Amniotic stem cell (primary cell): ENCODE results near the gene MAPT.
"Not testable (repeated sequence)": the region's sequence is repeated elsewhere in the genome, so short reads cannot be mapped to it uniquely, and the experiment has no call there.

Experiments
- DNase-seq: peaks from one replicate; lab custom pipeline; 2025; lab: John Stamatoyannopoulos, UW

The MAPT gene

DNA sequence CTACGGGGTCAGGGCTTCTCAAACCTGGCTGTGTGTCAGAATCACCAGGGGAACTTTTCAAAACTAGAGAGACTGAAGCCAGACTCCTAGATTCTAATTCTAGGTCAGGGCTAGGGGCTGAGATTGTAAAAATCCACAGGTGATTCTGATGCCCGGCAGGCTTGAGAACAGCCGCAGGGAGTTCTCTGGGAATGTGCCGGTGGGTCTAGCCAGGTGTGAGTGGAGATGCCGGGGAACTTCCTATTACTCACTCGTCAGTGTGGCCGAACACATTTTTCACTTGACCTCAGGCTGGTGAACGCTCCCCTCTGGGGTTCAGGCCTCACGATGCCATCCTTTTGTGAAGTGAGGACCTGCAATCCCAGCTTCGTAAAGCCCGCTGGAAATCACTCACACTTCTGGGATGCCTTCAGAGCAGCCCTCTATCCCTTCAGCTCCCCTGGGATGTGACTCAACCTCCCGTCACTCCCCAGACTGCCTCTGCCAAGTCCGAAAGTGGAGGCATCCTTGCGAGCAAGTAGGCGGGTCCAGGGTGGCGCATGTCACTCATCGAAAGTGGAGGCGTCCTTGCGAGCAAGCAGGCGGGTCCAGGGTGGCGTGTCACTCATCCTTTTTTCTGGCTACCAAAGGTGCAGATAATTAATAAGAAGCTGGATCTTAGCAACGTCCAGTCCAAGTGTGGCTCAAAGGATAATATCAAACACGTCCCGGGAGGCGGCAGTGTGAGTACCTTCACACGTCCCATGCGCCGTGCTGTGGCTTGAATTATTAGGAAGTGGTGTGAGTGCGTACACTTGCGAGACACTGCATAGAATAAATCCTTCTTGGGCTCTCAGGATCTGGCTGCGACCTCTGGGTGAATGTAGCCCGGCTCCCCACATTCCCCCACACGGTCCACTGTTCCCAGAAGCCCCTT lies 115.6 kb downstream of the MAPT start:
- DNase-seq = no peak

GRCh38 chr17:46010597-46011186 lies 116.3 kb downstream of the MAPT start:
- DNase-seq = no peak

- no peak for DNase-seq
Measured at GRCh38 chr17:46011711-46012505, 117.6 kb downstream of the MAPT start.

DNA sequence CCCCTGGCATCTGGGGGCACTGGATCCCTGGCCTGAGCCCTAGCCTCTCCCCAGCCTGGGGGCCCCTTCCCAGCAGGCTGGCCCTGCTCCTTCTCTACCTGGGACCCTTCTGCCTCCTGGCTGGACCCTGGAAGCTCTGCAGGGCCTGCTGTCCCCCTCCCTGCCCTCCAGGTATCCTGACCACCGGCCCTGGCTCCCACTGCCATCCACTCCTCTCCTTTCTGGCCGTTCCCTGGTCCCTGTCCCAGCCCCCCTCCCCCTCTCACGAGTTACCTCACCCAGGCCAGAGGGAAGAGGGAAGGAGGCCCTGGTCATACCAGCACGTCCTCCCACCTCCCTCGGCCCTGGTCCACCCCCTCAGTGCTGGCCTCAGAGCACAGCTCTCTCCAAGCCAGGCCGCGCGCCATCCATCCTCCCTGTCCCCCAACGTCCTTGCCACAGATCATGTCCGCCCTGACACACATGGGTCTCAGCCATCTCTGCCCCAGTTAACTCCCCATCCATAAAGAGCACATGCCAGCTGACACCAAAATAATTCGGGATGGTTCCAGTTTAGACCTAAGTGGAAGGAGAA lies 118.2 kb downstream of the MAPT start:
- DNase-seq = no peak

DNA sequence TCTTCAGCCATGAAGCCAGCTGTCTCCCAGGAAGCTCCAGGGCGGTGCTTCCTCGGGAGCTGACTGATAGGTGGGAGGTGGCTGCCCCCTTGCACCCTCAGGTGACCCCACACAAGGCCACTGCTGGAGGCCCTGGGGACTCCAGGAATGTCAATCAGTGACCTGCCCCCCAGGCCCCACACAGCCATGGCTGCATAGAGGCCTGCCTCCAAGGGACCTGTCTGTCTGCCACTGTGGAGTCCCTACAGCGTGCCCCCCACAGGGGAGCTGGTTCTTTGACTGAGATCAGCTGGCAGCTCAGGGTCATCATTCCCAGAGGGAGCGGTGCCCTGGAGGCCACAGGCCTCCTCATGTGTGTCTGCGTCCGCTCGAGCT lies 118.8 kb downstream of the MAPT start:
- DNase-seq = no peak

- peak; percentile 16 for DNase-seq
Measured at GRCh38 chr17:46013502-46014165, 119.3 kb downstream of the MAPT start.

DNA sequence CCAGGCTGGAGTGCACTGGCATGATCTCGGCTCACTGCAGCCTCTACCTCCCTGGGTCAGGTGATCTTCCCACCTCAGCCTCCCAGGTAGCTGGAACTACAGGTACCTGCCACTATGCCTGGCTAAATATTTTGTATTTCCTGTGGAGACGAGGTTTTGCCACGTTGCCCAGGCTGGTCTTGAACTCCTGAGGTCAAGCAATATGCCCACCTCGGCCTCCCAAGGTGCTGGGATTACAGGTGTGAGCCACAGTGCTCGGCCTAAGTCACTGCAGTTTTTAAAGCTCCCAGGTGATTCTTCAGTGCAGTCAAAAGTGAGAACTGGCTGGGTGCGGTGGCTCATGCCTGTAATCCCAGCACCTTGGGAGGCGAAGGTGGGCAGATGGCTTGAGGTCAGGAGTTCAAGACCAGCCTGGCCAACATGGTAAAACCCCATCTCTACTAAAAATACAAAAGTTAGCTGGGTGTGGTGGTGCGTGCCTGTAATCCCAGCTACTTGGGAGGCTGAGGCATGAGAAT lies 125.1 kb downstream of the MAPT start:
- not testable (repeated sequence) for DNase-seq

DNA sequence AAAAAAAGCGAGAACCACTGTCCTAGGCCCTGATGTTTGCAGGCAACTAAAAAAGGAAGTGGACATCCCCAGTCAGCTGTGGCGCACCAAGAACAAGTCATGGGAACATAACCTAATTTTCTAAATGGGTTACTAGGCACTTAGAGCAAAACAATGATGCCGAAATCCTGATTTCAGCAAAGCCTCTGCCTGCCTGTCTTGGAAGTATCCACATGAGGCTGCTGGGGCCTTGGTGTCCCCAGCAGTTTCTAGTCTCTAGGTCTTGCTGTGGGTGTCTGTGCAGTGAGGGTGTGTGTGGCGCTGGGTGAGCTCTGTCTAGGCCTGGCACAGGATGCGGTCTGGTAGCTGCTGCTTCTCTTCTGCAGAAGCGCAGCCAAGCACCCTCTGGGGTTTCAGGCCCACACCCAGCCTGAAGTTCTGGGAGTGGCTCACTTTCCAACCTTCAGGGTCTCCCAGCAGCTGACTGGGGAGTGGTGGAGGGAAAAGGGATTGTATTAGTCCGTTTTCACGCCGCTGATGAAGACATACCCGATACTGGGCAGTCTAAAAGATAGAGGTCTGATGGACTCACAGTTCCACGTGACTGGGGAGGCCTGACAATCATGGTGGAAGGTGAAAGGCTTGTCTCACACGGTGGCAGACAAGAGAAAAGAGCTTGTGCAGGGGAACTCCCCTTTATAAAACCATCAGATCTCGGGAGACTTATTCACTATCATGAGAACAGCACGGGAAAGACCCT lies 125.8 kb downstream of the MAPT start:
- no peak for DNase-seq

DNA sequence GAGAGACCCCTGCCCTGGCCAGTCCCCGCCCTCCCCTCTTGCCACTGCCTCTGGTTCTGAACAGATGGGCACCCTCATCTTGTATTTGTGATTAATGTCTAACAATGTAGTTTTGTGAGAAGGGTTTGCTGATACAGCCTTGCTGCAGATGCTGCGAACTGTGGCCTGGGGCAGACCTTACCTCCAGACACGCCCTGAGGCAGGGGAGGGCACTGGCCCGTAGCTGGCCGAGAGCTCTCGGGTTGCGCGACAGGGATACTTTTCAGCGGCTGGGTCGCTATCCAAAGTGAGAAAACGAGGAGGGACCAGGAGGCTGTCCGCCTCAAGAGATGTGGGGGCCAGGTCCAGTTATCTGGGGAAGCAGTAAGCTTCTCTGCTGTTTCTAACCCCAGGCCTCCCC lies 126.6 kb downstream of the MAPT start:
- no peak for DNase-seq

DNA sequence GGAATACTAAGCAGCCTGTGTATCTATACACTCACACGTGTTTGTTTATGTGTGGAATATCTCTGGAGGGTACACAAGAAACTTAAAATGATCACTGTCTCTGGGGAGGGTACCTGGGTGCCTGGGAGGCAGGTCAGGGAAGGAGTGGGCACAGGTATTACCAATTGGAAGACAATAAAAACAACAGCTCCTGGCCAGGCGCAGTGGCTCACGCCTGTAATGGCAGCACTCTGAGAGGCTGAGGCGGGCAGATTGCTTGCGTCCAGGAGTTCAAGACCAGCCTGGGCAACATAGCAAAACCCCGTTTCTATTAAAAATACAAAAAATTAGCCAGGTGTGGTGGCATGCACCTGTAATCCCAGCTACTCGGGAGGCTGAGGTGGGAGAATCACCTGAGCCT lies 129.0 kb downstream of the MAPT start:
- DNase-seq = not testable (repeated sequence)

DNA sequence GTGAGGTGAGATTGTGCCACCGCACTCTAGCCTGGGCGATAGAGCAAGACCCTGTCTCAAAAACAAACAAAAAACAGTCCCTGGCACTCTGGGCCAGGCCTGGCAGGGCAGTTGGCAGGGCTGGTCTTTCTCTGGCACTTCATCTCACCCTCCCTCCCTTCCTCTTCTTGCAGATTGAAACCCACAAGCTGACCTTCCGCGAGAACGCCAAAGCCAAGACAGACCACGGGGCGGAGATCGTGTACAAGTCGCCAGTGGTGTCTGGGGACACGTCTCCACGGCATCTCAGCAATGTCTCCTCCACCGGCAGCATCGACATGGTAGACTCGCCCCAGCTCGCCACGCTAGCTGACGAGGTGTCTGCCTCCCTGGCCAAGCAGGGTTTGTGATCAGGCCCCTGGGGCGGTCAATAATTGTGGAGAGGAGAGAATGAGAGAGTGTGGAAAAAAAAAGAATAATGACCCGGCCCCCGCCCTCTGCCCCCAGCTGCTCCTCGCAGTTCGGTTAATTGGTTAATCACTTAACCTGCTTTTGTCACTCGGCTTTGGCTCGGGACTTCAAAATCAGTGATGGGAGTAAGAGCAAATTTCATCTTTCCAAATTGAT lies 129.5 kb downstream of the MAPT start:
- no peak for DNase-seq

DNA sequence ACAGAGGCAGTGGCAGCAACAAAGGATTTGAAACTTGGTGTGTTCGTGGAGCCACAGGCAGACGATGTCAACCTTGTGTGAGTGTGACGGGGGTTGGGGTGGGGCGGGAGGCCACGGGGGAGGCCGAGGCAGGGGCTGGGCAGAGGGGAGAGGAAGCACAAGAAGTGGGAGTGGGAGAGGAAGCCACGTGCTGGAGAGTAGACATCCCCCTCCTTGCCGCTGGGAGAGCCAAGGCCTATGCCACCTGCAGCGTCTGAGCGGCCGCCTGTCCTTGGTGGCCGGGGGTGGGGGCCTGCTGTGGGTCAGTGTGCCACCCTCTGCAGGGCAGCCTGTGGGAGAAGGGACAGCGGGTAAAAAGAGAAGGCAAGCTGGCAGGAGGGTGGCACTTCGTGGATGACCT lies 130.2 kb downstream of the MAPT start:
- DNase-seq = no peak

- no peak for DNase-seq
Measured at GRCh38 chr17:46025060-46025459, 130.7 kb downstream of the MAPT start.

GRCh38 chr17:46025510-46026165 lies 131.3 kb downstream of the MAPT start:
- DNase-seq = no peak

DNA sequence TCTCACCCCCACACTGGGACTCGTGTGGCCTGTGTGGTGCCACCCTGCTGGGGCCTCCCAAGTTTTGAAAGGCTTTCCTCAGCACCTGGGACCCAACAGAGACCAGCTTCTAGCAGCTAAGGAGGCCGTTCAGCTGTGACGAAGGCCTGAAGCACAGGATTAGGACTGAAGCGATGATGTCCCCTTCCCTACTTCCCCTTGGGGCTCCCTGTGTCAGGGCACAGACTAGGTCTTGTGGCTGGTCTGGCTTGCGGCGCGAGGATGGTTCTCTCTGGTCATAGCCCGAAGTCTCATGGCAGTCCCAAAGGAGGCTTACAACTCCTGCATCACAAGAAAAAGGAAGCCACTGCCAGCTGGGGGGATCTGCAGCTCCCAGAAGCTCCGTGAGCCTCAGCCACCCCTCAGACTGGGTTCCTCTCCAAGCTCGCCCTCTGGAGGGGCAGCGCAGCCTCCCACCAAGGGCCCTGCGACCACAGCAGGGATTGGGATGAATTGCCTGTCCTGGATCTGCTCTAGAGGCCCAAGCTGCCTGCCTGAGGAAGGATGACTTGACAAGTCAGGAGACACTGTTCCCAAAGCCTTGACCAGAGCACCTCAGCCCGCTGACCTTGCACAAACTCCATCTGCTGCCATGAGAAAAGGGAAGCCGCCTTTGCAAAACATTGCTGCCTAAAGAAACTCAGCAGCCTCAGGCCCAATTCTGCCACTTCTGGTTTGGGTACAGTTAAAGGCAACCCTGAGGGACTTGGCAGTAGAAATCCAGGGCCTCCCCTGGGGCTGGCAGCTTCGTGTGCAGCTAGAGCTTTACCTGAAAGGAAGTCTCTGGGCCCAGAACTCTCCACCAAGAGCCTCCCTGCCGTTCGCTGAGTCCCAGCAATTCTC lies 132.1 kb downstream of the MAPT start:
- DNase-seq = no peak

- DNase-seq = no peak
Measured at GRCh38 chr17:46027048-46027975, 133.0 kb downstream of the MAPT start.

- DNase-seq = no peak
Measured at GRCh38 chr17:46027976-46028325, 133.6 kb downstream of the MAPT start.

- no peak for DNase-seq
Measured at GRCh38 chr17:46028374-46028773, 134.0 kb downstream of the MAPT start.
